GM19468 (cell line): ENCODE measurements around the gene TRMT1L.

Experiments used
- ATAC-seq: cut with Tn5 transposase; IDR thresholded peaks from one replicate; pipeline ENCODE4 v1.9.1; 2021; ENCODE audit warnings: mild to moderate bottlenecking, moderate library complexity, moderate number of reproducible peaks; ENCODE audit not compliant: unreplicated experiment; ENCODE audit errors: extremely low read depth

Gene TRMT1L

DNA sequence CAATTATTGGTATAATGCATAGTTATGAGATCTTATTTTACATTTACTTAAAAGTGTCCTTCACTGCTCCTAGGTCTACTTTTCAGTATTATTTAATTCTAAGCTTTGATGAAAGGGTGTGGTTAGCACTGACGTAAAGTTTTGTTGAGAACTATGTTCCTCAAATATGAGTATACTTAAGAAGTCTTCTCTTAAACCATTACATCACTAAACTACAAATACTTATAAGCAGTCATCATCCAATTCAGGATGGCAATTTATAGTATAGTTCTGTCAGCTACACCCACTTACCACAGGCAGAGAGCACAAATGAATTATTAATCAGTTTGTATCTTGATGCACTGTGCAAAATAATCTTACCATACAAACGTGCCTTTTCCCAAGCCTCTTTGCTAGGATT, 27.0 kb downstream of the TRMT1L start:
- no peak for ATAC-seq

- ATAC-seq, result no peak
Measured at GRCh38 chr1:185112356-185112755, 44.4 kb downstream of the TRMT1L start.

DNA sequence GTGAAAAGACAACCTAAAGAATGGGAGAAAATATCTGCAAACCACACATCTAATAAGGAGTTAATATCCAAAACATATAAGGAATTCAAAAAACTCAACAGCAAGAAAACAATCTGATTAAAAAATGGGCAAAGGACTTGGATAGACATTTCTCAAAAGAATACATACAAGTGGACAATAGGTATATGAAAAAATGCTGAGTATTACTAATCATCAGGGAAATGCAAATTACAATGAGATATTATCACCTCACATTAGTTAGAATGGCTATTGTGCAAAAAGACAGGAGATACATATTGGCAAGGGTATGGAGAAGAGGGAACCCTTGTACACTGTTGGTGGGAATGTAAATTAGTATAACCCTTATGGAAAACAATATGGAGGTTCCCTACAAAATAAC, 44.9 kb downstream of the TRMT1L start:
- ATAC-seq, result no peak

DNA sequence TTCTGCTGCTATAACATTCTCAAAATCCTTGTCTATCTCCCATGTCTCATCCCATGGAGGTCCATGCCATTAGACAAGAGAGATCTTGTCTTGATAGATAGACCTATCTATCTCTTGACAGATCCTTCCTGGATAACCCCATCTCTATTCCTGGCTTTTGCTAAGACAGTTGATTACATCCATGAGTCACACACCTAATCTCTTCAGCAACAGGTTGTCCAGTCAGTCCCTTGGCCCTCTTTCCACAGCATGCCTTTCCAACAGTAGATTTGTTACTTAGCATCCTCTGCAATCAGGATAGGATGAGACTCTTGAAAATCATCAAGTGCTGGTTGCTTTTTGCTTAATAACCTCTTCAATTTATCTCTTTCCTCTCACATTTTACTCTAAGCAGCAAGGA, 46.6 kb downstream of the TRMT1L start:
- no peak for ATAC-seq

DNA sequence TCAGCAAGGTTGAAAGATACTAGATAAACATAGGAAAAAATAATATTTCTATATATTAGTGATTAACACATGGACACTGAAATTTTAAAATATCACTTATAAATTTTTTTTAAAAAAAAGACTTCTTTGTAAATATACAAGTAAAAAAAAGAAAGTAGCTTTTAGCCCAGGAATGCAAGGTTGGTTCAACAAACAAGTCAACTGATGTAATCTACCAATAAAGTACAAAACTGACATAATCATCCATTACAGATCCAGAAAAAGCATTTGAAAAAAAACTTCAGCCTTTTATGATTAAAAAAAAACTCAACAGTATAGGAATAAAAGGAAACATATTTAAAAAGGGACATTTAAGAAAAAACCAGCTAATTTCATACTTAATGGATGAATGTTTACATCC, 48.4 kb downstream of the TRMT1L start:
- no peak for ATAC-seq

DNA sequence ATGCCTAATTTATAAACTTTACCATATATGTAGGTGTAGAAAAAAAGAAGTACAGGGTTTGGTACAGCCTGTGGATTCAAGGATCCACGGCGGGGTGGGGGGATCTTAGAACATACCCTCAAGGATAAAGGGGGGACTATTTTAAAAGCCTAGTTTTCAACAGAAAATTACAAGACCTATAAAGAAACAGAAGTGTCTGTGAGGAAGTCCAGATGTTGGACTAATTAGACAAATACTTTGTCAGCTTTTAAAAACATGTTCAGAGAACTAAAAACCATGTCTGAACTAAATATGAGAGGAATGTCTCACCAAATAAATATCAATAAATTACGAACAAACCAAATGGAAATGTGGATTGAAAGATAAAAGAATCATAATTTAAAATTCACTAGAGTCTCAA, 51.6 kb downstream of the TRMT1L start:
- no peak for ATAC-seq

GRCh38 chr1:185104083-185104482, 52.7 kb downstream of the TRMT1L start:
- no peak for ATAC-seq

GRCh38 chr1:185096531-185096930, 60.2 kb downstream of the TRMT1L start:
- ATAC-seq, result no peak

GRCh38 chr1:185094761-185095160, 62.0 kb downstream of the TRMT1L start:
- no peak for ATAC-seq

DNA sequence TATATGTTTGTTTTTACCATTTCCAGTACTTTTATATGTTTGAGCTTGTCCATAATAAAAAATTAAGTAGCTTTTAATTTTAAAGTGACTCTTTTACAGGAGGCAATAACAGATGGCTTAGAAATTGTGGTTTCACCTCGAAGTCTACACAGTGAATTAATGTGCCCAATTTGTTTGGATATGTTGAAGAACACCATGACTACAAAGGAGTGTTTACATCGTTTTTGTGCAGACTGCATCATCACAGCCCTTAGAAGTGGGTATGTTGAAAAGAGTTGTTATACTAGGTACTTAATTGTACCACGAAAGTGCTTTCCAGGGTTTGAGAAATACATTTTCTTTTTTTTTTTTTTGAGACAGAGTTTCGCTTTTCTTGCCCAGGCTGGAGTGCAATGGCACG, 65.3 kb downstream of the TRMT1L start:
- no peak for ATAC-seq

DNA sequence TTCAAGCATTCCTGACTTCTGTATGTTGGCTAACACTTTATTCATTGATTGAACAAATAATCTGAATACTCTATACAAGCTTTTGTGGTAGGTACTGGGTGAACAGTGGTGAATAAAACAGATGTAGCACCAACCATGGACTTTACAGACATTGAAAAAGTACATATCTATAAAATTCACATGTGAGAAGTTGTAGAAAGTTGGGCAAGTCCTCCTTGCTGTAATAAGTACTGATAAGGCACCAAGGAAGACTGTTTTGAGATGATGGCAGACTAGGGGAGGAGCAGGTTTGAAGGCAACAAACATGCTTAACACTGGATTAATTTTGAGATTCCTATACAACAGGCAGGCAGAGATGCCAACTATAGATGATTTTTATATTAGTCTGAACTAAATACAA, 69.0 kb downstream of the TRMT1L start:
- no peak for ATAC-seq

GRCh38 chr1:185087101-185087500, 69.7 kb downstream of the TRMT1L start:
- no peak for ATAC-seq

- ATAC-seq, result no peak
Measured at GRCh38 chr1:185083818-185084217, 72.9 kb downstream of the TRMT1L start.

- no peak for ATAC-seq
Measured at GRCh38 chr1:185080422-185080821, 76.3 kb downstream of the TRMT1L start.

- no peak for ATAC-seq
Measured at GRCh38 chr1:185077374-185077773, 79.4 kb downstream of the TRMT1L start.

DNA sequence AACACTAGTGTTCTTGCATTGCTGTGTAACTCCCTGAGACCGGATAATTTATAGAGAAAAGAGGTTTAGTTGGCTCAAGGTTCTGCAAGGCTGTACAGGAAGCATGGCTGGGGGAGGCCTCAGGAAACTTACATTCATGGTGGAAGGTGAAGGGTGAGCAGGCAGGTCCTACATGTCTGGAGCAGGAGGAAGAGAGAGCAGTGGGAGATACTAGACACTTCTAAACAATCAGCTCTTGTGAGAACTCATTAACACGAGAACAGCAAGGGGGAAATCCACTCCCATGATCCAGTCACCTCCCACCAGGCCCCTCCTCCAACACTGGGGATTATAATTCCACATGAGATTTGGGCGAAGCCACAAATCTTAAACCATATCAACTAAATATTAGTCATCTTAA, 81.3 kb downstream of the TRMT1L start:
- ATAC-seq, result no peak

GRCh38 chr1:185074307-185074706, 82.4 kb downstream of the TRMT1L start:
- no peak for ATAC-seq

DNA sequence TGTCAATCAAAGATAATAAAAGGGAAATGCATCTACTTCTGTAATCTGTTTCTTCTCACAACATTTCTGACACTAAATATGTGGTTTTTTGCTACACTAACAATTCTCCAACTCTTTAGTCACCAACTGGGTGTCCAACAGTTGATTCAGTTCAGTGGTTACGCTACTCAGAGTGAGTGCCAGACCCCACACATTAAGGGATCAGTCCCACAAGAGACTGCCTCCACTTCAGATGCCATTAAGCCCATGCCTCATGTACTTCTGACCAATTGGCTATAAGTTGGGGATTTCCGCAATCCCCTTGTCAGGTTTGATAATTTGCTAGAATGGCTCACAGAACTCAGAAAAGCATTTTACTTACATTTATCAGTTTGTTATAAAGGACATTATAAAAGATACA, 83.0 kb downstream of the TRMT1L start:
- ATAC-seq, result no peak

DNA sequence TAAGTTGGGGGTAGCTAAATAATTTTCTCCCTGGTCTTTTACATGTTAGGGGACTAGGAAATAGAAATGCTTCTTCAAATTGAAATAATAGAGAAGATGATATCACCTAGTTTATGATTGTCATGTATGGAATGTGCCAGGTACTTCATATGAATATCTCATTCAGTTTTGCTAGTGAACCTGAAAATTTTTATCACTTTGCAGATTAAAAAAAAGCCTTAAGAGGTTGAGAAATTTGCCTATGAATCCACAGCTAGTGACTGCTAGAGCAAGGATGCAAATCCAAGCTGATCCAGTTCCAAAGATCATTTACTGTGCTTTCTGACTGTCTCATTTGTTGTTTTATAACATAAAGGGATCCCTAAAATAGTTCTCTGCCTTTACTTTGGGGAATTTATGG, 86.7 kb downstream of the TRMT1L start:
- no peak for ATAC-seq

DNA sequence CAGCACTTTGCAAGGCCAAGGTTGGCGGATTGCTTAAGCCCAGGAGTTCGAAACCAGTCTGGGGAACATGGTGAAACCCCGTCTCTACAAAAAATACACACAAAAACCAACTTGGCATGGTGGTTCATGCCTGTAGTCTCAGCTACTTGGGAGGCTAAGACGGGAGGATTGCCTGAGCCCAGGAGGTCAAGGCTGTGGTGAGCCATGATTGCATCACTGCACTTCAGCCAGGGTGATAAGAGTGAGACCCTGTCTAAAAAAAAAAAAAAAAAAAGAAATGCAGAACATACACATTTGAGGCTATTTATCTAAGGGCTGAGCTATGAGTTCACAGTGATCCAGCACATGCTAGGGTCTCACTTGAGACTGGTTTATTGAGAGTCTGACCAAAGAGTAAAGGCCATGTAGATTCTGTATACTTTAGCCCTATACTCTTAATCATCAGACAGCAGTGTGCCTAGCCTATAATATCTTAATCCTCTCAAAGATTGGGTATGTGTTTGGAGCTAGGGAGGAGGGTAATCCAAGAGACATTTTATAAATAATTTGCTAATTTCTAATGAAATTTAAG, 87.5 kb downstream of the TRMT1L start:
- ATAC-seq, result no peak

DNA sequence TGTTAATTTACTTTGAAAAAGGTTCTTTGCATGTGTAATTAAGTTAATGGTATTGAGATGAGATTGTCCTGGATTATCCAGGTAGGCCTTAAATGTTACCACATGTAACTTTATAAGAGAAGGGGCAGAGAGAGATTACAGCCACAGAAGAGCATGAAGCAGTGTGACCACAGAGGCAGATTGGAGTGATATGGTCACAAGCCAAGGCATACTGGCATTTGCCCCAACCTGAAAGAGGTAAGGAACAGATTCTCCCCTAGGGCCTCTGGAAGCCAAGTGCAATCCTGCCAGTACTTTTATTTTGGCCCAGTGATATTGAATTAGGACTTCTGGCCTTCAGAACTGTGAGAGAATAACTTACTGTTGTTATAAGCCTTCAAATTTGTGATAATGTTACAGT, 88.4 kb downstream of the TRMT1L start:
- no peak for ATAC-seq
